Activated CD8-positive, alpha-beta memory T cell treated with anti-CD3 and anti-CD28 coated beads, Interleukin-2, amount 50 U/mL, for 4 hours (primary cell): ENCODE data around the gene ASTN1.

ENCODE experiments used
- DNase-seq: peaks from one replicate; pipeline ENCODE4 v3.0.0-alpha.2; 2020

Gene ASTN1

GRCh38 chr1:176905648-176906047, 258.9 kb downstream of the ASTN1 start:
- no peak for DNase-seq

- no peak for DNase-seq
Measured at GRCh38 chr1:176904057-176904751, 260.3 kb downstream of the ASTN1 start.

- no peak for DNase-seq
Measured at GRCh38 chr1:176903474-176903873, 261.0 kb downstream of the ASTN1 start.

- no peak for DNase-seq
Measured at GRCh38 chr1:176899321-176899720, 265.2 kb downstream of the ASTN1 start.

GRCh38 chr1:176897350-176898236, 266.9 kb downstream of the ASTN1 start:
- no peak for DNase-seq

- no peak for DNase-seq
Measured at GRCh38 chr1:176896216-176896615, 268.3 kb downstream of the ASTN1 start.

- no peak for DNase-seq
Measured at GRCh38 chr1:176894450-176894849, 270.1 kb downstream of the ASTN1 start.

GRCh38 chr1:176893625-176894352, 270.7 kb downstream of the ASTN1 start:
- DNase-seq = no peak

- no peak for DNase-seq
Measured at GRCh38 chr1:176888471-176889032, 276.0 kb downstream of the ASTN1 start.

GRCh38 chr1:176885751-176886150, 278.8 kb downstream of the ASTN1 start:
- no peak for DNase-seq

- DNase-seq = no peak
Measured at GRCh38 chr1:176885341-176885740, 279.2 kb downstream of the ASTN1 start.

GRCh38 chr1:176884911-176885310, 279.6 kb downstream of the ASTN1 start:
- DNase-seq = no peak

GRCh38 chr1:176884286-176884685, 280.2 kb downstream of the ASTN1 start:
- DNase-seq = no peak

GRCh38 chr1:176880955-176881595, 283.4 kb downstream of the ASTN1 start:
- DNase-seq = peak; percentile 16

GRCh38 chr1:176879784-176880620, 284.5 kb downstream of the ASTN1 start:
- DNase-seq = no peak

GRCh38 chr1:176878750-176879536, 285.6 kb downstream of the ASTN1 start:
- DNase-seq = no peak

GRCh38 chr1:176877557-176877956, 287.0 kb downstream of the ASTN1 start:
- no peak for DNase-seq

- no peak for DNase-seq
Measured at GRCh38 chr1:176876966-176877515, 287.5 kb downstream of the ASTN1 start.

GRCh38 chr1:176869577-176869976, 294.9 kb downstream of the ASTN1 start:
- DNase-seq = no peak

- no peak for DNase-seq
Measured at GRCh38 chr1:176866011-176866714, 298.3 kb downstream of the ASTN1 start.
